CD4-positive, alpha-beta T cell (primary cell): Measurements from ENCODE around the gene PRELID2. TPM values are rescaled to one million over a fixed set of nuclear protein-coding genes. Genes with fewer than 3 reads are reported as not detected.

ENCODE experiments used
- ATAC-seq: fragments of 200-7000 bp; cut with Tn5 transposase; one replicate; pipeline ENCODE4 v1.10.0; 2022; ENCODE audit warnings: mild to moderate bottlenecking; ENCODE audit not compliant: poor library complexity
- CTCF ChIA-PET: fragments of 350-600 bp; sonication (Branson Sonifier 250); formaldehyde crosslinking; loops from one replicate; lab custom pipeline; 2021; ENCODE audit warnings: antibody characterized with exemption, inconsistent platforms; lab: Charles Lee
- POLR2A ChIA-PET: fragments of 350-600 bp; sonication (Branson Sonifier 250); formaldehyde crosslinking; loops from one replicate; lab custom pipeline; 2021; ENCODE audit warnings: antibody characterized with exemption, inconsistent platforms; lab: Charles Lee
- DNase-seq, 14 experiments: peaks; one replicate each; pipeline ENCODE4 v3.0.0-alpha.2; 2013 to 2020; ENCODE audit warnings: mixed read lengths in 2 of 14
- H3K27ac ChIP-seq, 2 donors: one replicate each; pipeline versions ENCODE4 v1.5.1 to v1.7.0; 2013; ENCODE audit warnings: low read length in 2 of 2, low read depth in 1 of 2, mild to moderate bottlenecking in 1 of 2
- H3K27me3 ChIP-seq, 2 experiments: 1 replicate in 1 of 2; 2 replicates in 1 of 2; pipeline versions ENCODE4 v1.6.1 to v1.7.0; 2013; ENCODE audit warnings: low read length in 2 of 2, control low read depth in 1 of 2, mild to moderate bottlenecking in 1 of 2, moderate library complexity in 1 of 2; ENCODE audit not compliant: insufficient read depth in 2 of 2, control insufficient read depth in 1 of 2
- H3K36me3 ChIP-seq: one replicate; pipeline ENCODE4 v1.6.1; 2013; ENCODE audit warnings: low read length, control low read depth; ENCODE audit not compliant: insufficient read depth
- H3K4me1 ChIP-seq: one replicate; pipeline ENCODE4 v1.6.1; 2013; ENCODE audit warnings: low read length, control low read depth; ENCODE audit not compliant: insufficient read depth
- H3K4me3 ChIP-seq: one replicate; pipeline ENCODE4 v1.5.1; 2013; ENCODE audit warnings: mild to moderate bottlenecking, low read length, moderate library complexity
- H3K9me3 ChIP-seq, 2 experiments: 1 replicate in 1 of 2; 2 replicates in 1 of 2; pipeline versions ENCODE4 v1.6.1 to v1.7.0; 2013; ENCODE audit warnings: low read length in 2 of 2, mild to moderate bottlenecking in 2 of 2, control low read depth in 1 of 2, moderate library complexity in 1 of 2; ENCODE audit not compliant: control insufficient read depth in 1 of 2, insufficient read depth in 1 of 2
- H3K27ac Mint-ChIP-seq: one replicate; pipeline ENCODE4 v1.8.0; 2020; ENCODE audit warnings: mixed read lengths
- H3K27me3 Mint-ChIP-seq: one replicate; pipeline ENCODE4 v1.8.0; 2021; ENCODE audit warnings: mixed read lengths
- H3K36me3 Mint-ChIP-seq: one replicate; pipeline ENCODE4 v1.8.0; 2021; ENCODE audit warnings: low read depth, mixed read lengths
- H3K4me1 Mint-ChIP-seq: one replicate; pipeline ENCODE4 v1.8.0; 2021; ENCODE audit warnings: low read depth, mixed read lengths
- H3K4me3 Mint-ChIP-seq: one replicate; pipeline ENCODE4 v1.8.0; 2020; ENCODE audit warnings: mild to moderate bottlenecking, mixed read lengths
- H3K9me3 Mint-ChIP-seq: one replicate; pipeline ENCODE4 v1.8.0; 2020; ENCODE audit warnings: mixed read lengths
- CTCF ChIP-seq: fragments of 200-600 bp; IDR thresholded peaks from one replicate; pipeline ENCODE4 v1.8.0; 2022; ENCODE audit warnings: antibody characterized with exemption, mild to moderate bottlenecking
- intact Hi-C, 2 experiments: fragments of 100-400 bp; cut with DNase I in 1 of 2; cut with micrococcal nuclease in 1 of 2; formaldehyde crosslinking; loops; one replicate each; pipeline versions ENCODE4 v1.15.1 to v1.9.0; 2023 to 2025; cut with DNase I, micrococcal nuclease
- total RNA-seq, 174 experiments: library from RNA in 2 of 174; stranded (reverse) in 2 of 174; gene quantifications; one replicate each; pipeline ENCODE4 v1.2.3 and lab custom pipeline; 2021 to 2026

The PRELID2 gene
- total RNA-seq, 2 experiments from 2014 or later: 0.44 to 0.56 TPM

GRCh38 chr5:145761254-145761653 is 73.9 kb downstream of the PRELID2 start:
- H3K36me3 Mint-ChIP-seq: no peaks in the 10 kb centered on the region
- Histone ChIP-seq H3K9me3 (no peaks in the 10 kb centered on the region), H3K4me3 (no peak overlapping the region), H3K4me1 (no peaks in the 10 kb centered on the region), H3K36me3 (no peaks in the 10 kb centered on the region), H3K27me3 (no peaks in the 10 kb centered on the region), H3K27ac (no peak overlapping the region)
- no peak for DNase-seq
- H3K9me3 Mint-ChIP-seq: no peaks in the 10 kb centered on the region
- TF ChIP-seq CTCF: no peak
- H3K27me3 Mint-ChIP-seq: no peaks in the 10 kb centered on the region
- ChIA-PET POLR2A (no interaction called here), CTCF (no interaction called here)
- ATAC-seq: no peak
- no peaks in the 10 kb centered on the region for H3K4me1 Mint-ChIP-seq
- no peak overlapping the region for H3K27ac Mint-ChIP-seq
- intact Hi-C loops: no loop called here
- no peak overlapping the region for H3K4me3 Mint-ChIP-seq

- CTCF ChIA-PET: no interaction called here
- no peaks in the 10 kb centered on the region for H3K27me3 ChIP-seq
- H3K9me3 Mint-ChIP-seq: no peaks in the 10 kb centered on the region
- H3K4me1 Mint-ChIP-seq: no peaks in the 10 kb centered on the region
- no peak overlapping the region for H3K27ac ChIP-seq
- TF ChIP-seq CTCF: no peak
- no peaks in the 10 kb centered on the region for H3K4me1 ChIP-seq
- POLR2A ChIA-PET: no interaction called here
- ATAC-seq (no peak), DNase-seq (no peak)
- H3K27me3 Mint-ChIP-seq: no peaks in the 10 kb centered on the region
- intact Hi-C loops: no loop called here
- H3K36me3 Mint-ChIP-seq: no peaks in the 10 kb centered on the region
- H3K4me3 Mint-ChIP-seq: no peak overlapping the region
- H3K9me3 ChIP-seq: no peaks in the 10 kb centered on the region
- H3K27ac Mint-ChIP-seq: no peak overlapping the region
- no peak overlapping the region for H3K4me3 ChIP-seq
- no peaks in the 10 kb centered on the region for H3K36me3 ChIP-seq
Measured at GRCh38 chr5:145760660-145761059, 74.5 kb downstream of the PRELID2 start.

GRCh38 chr5:145752947-145753346 is 82.2 kb downstream of the PRELID2 start:
- DNase-seq (no peak), ATAC-seq (no peak)
- no peak for TF ChIP-seq CTCF
- no peaks in the 10 kb centered on the region for H3K36me3 ChIP-seq
- ChIA-PET POLR2A (no interaction called here), CTCF (no interaction called here)
- no peak overlapping the region for H3K4me3 ChIP-seq
- Mint-ChIP-seq H3K36me3 (no peaks in the 10 kb centered on the region), H3K4me3 (no peak overlapping the region), H3K27me3 (no peaks in the 10 kb centered on the region), H3K9me3 (peaks cover 3% of the 10 kb centered on the region), H3K4me1 (no peaks in the 10 kb centered on the region), H3K27ac (no peak overlapping the region)
- H3K27ac ChIP-seq: no peak overlapping the region
- intact Hi-C loops: no loop called here
- H3K27me3 ChIP-seq: no peaks in the 10 kb centered on the region
- H3K9me3 ChIP-seq: no peaks in the 10 kb centered on the region
- no peaks in the 10 kb centered on the region for H3K4me1 ChIP-seq
